Smooth muscle cell (in vitro differentiated cells): ENCODE results near the gene RNF152. TPM values are rescaled to one million over a fixed set of nuclear protein-coding genes. Genes with fewer than 3 reads are reported as not detected.
"Not testable (repeated sequence)": the region's sequence is repeated elsewhere in the genome, so short reads cannot be mapped to it uniquely, and the experiment has no call there.

Experiments
- DNase-seq: peaks from one replicate; lab custom pipeline; 2025; ENCODE audit not compliant: unreplicated experiment; lab: John Stamatoyannopoulos, UW
- H2AFZ ChIP-seq: fragments of 200-600 bp; sonication (generic); 2 replicates; pipeline ENCODE4 v1.6.0; 2016; ENCODE audit warnings: antibody characterized with exemption, low read depth, mild to moderate bottlenecking
- H3F3A ChIP-seq: fragments of 200-600 bp; sonication (generic); 2 replicates; pipeline ENCODE4 v1.6.0; 2017; ENCODE audit warnings: antibody characterized with exemption, low read depth
- H3K27ac ChIP-seq: fragments of 200-600 bp; sonication (generic); 2 replicates; pipeline ENCODE4 v1.5.1; 2016; ENCODE audit warnings: low read depth, mild to moderate bottlenecking
- H3K27me3 ChIP-seq: fragments of 200-600 bp; sonication (generic); 2 replicates; pipeline ENCODE4 v1.6.1; 2016; ENCODE audit warnings: low read depth, mild to moderate bottlenecking
- H3K36me3 ChIP-seq: fragments of 200-600 bp; sonication (generic); 2 replicates; pipeline ENCODE4 v1.5.1; 2016; ENCODE audit warnings: low read depth
- H3K4me1 ChIP-seq: fragments of 200-600 bp; sonication (generic); 2 replicates; pipeline ENCODE4 v1.5.1; 2016; ENCODE audit warnings: low read depth
- H3K4me2 ChIP-seq: fragments of 200-600 bp; sonication (generic); 2 replicates; pipeline ENCODE4 v1.6.0; 2016; ENCODE audit warnings: mild to moderate bottlenecking
- H3K4me3 ChIP-seq: fragments of 200-600 bp; sonication (generic); 2 replicates; pipeline ENCODE4 v1.5.1; 2016; ENCODE audit warnings: mild to moderate bottlenecking
- H3K79me2 ChIP-seq: fragments of 200-600 bp; sonication (generic); 2 replicates; pipeline ENCODE4 v1.6.0; 2016; ENCODE audit warnings: low read depth, mild to moderate bottlenecking
- H3K9ac ChIP-seq: fragments of 200-600 bp; sonication (generic); 2 replicates; pipeline ENCODE4 v1.6.0; 2016; ENCODE audit warnings: low read depth
- H3K9me3 ChIP-seq: fragments of 200-600 bp; sonication (generic); replicated peaks from 2 replicates; pipeline ENCODE4 v1.5.1; 2016; ENCODE audit warnings: low read depth
- H4K20me1 ChIP-seq: fragments of 200-600 bp; sonication (generic); 2 replicates; pipeline ENCODE4 v1.6.0; 2016; ENCODE audit warnings: low read depth
- WGBS: methylation state at CpG from one replicate; pipeline ENCODE4 v1.1.7; 2016; ENCODE audit warnings: low lambda C conversion rate; 5-methylcytosine and 5-hydroxymethylcytosine counted together
- polyA plus RNA-seq: library from polyadenylated mRNA; unstranded; fragments of >200 nt; fragmentation: Nextera tagmentation; extraction: Ambion mirVana; gene quantifications from 2 replicates; pipeline ENCODE4 v1.2.1, GENCODE V29; 2016
- total RNA-seq: library from RNA; depleted of rRNA; stranded (reverse); fragments of >200 nt; gene quantifications from 2 replicates; pipeline ENCODE4 v1.2.3, GENCODE V29; 2014
- TF ChIP-seq, protein P1 (sequence below): fragments of 200-600 bp; sonication (generic); IDR thresholded peaks from 2 replicates; pipeline ENCODE4 v1.5.1; 2017; ENCODE audit warnings: borderline replicate concordance, mild to moderate bottlenecking, antibody characterized with exemption; ENCODE audit not compliant: insufficient read depth, poor library complexity, severe bottlenecking

Gene RNF152
- total and polyA plus RNA-seq, 2 experiments from 2014 or later: 10.6 to 56.6 TPM

DNA sequence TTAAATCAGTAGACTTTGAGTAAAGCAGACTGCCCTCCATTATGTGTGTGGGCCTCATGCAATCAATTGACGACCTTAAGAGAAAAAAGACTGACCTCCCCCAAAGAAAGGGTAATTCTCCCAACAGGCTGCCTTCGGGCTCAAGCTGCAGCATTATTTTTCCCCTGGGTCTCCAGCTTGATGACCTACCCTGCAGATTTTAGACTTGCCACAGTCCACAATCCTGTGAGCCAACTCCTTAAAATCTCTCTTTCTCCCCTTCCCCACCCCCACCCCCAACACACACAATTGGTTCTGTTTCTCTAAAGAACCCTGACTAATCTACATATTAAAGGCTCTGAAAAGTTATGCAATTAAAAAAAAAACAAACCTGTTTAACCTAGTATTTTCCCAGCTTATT, 89.4 kb downstream of the RNF152 start:
- Histone ChIP-seq H2AFZ (no peak overlapping the region), H3K36me3 (no peaks in the 10 kb centered on the region), H3F3A (no peaks in the 10 kb centered on the region), H3K9ac (no peak overlapping the region), H3K4me2 (no peak overlapping the region), H3K79me2 (no peaks in the 10 kb centered on the region), H3K4me1 (peaks cover 6% of the 10 kb centered on the region), H4K20me1 (no peaks in the 10 kb centered on the region), H3K4me3 (no peak overlapping the region), H3K27ac (no peak overlapping the region), H3K27me3 (no peaks in the 10 kb centered on the region), H3K9me3 (no peaks in the 10 kb centered on the region)
- WGBS: 66% methylated on average over 2 of the region's 2 CpGs
- TF ChIP-seq, protein P1, sequence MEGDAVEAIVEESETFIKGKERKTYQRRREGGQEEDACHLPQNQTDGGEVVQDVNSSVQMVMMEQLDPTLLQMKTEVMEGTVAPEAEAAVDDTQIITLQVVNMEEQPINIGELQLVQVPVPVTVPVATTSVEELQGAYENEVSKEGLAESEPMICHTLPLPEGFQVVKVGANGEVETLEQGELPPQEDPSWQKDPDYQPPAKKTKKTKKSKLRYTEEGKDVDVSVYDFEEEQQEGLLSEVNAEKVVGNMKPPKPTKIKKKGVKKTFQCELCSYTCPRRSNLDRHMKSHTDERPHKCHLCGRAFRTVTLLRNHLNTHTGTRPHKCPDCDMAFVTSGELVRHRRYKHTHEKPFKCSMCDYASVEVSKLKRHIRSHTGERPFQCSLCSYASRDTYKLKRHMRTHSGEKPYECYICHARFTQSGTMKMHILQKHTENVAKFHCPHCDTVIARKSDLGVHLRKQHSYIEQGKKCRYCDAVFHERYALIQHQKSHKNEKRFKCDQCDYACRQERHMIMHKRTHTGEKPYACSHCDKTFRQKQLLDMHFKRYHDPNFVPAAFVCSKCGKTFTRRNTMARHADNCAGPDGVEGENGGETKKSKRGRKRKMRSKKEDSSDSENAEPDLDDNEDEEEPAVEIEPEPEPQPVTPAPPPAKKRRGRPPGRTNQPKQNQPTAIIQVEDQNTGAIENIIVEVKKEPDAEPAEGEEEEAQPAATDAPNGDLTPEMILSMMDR: no peak
- DNase-seq: no peak

DNA sequence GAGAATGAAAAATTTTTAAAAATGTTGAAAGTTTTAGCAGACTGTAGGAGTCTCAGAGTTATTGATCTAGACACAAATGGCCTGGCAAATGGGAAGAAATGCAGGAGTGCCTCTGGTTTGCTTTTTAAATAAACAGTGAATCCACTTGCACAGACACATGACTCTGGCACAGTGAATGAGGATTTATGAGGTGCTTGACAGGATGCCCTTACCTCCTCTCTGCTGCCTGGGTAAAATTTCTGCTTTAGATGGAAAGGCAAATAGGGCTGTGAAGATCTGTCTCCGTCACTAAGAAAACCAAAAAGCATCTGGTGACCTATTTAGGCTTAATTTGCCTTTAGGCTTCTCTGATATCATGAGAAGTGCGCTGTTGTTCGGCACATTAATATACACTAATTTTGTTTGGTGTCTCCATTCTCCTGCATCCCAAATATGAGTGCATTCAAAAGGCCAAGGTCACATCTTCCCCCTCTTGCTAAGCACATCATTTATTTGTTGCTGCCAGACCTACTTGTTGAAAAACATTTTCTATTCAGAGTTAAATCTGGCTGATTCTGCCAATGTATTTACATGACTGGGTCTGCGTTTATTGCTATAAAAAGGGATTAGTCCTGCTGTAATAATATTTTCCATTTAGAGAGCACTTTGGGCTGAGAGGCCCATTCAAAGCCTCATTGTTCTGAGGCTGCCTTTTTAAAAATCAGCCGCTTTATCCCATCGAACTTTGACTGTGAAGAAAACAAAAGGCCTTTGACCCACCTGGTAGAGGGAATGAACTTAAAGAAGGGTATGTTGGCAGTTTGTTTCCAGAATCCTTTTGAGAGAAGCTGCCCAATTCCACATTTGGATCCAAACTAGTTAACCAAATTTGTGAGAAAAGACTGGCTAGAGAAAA, 94.9 kb downstream of the RNF152 start:
- 76% methylated on average over 6 of the region's 6 CpGs for WGBS

DNA sequence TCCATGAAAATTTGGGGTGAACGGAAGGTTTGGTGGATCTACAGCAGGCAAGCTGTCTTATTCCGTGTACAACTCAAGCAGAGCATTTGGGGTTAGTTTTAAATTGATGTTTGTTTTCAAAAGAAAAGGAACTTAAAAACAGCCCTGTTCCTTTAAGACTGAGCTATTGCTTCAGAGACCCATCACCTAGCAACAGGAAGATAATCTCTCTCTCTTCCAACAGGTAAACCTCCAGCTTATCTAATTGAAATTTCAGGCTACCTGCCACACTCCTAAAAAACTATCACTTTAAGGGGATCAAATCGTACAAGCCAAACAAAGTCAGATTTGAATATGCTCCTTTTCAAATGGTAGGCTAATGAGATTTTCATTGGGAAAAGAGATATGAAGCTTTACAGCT, 101.8 kb downstream of the RNF152 start:
- Histone ChIP-seq H3K9ac (no peak overlapping the region), H3K9me3 (no peaks in the 10 kb centered on the region), H3K36me3 (peaks cover 5% of the 10 kb centered on the region), H3F3A (no peaks in the 10 kb centered on the region), H3K79me2 (no peaks in the 10 kb centered on the region), H3K27me3 (no peaks in the 10 kb centered on the region), H2AFZ (no peak overlapping the region), H3K4me3 (no peak overlapping the region), H4K20me1 (no peaks in the 10 kb centered on the region), H3K4me2 (no peak overlapping the region), H3K4me1 (peaks cover 10% of the 10 kb centered on the region), H3K27ac (no peak overlapping the region)
- TF ChIP-seq, protein P1: no peak
- no peak for DNase-seq
- 84% methylated on average over 3 of the region's 3 CpGs for WGBS

More for the DNA sequence above, 94.9 kb downstream of the RNF152 start:
- Histone ChIP-seq H3K27me3 (no peaks in the 10 kb centered on the region), H3F3A (no peaks in the 10 kb centered on the region), H3K9me3 (no peaks in the 10 kb centered on the region), H3K9ac (no peak overlapping the region), H3K4me3 (no peak overlapping the region), H3K4me2 (no peak overlapping the region), H2AFZ (no peak overlapping the region), H4K20me1 (no peaks in the 10 kb centered on the region), H3K36me3 (no peaks in the 10 kb centered on the region), H3K79me2 (no peaks in the 10 kb centered on the region), H3K27ac (no peak overlapping the region), H3K4me1 (peaks cover under 1% of the 10 kb centered on the region)
- no peak for DNase-seq
- TF ChIP-seq, protein P1: no peak

DNA sequence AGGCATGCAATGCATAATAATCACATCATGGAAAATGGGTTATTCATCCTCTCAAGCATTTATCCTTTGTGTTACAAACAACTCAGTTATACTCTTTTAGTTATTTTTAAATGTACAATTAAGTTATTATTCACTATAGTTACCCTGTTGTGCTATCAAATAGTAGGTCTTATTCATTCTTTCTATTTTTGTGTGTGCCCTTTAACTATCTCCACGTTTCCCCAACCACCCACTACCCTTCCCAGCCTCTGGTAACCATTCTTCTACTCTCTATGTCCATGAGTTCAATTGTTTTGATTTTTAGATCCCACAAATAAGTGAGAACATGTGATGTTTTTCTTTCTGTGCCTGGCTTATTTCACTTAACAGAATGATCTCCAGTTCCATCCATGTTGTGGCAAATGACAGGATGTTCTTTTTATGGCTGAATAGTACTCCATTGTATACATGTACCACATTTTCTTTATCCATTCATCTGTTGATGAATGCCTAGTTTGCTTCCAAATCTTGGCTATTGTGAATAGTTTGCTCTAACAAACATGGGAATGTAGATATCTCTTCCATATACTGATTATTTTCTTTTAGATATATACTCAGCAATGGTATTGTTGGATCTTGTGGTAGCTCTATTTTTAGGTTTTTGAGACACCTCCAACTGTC, 105.7 kb downstream of the RNF152 start:
- H3K4me2 ChIP-seq, DNase-seq, H3K9ac ChIP-seq, H3K27ac ChIP-seq, H4K20me1 ChIP-seq, H3K36me3 ChIP-seq, H3K4me3 ChIP-seq, H3K27me3 ChIP-seq, H3K9me3 ChIP-seq, H3K79me2 ChIP-seq, H2AFZ ChIP-seq, H3K4me1 ChIP-seq, H3F3A ChIP-seq: not testable (repeated sequence)
- WGBS: 80% methylated on average over 1 of the region's 1 CpG
